Measurements from ENCODE around the gene SLC6A1.

SLC6A1 gene

DNA sequence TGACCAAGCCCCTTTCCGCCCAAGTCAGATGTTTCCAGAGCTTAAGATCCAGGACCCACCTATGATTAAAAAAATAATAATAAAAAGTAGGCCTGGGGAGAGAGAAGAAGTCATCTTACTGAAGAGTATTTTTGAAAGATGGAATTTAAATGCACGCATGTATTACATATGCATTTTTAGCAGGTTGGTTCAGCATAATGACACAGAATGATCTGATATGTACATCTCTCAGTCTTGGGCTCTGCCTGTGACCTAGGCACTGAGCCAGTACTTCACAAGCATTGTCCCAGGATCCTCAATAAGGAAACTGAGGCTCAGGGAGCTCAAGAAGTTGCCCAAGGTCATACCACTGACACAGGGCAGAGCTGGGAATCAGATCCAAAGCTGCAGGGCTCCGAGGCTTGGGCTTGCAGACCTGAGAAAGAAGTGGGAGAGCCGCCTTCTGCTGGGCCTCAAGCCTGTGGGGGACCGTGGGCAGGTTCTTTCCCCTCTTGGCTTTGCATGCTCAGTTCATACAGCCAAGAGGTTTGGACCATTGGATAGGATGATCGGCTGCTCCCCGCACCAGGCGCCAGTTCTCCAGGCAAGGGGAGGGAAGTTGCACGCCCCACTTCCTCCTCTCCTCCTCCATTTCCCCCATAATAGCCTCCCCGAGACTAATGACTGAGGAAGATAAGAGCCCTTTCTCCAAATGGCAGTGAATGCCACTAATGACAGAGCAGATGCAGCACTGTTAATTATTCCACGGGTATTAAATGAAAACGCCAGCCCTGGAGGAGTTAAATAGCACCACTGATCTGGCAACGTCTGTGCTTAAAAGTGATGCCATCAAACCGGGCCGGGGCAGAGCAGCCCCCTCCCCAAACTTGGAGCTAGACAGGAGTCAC, 6.9 kb downstream of the SLC6A1 start:
- no peak for TF ChIP-seq CTCF (IDR thresholded peaks at IDR 0.05)
- H3K27me3 ChIP-seq = peaks cover 0 to 61% of the 10 kb centered on the region in 2 donors
- no peak for DNase-seq
- no peaks in the 10 kb centered on the region for H3K9me3 ChIP-seq
- H3K4me1 ChIP-seq = no peaks in the 10 kb centered on the region
- H3K4me3 ChIP-seq = no peak overlapping the region
- H3K36me3 ChIP-seq = no peaks in the 10 kb centered on the region
- intact Hi-C loops (cut with DNase I; ENCODE audit: low total_unique reads) = no loop called here
- no peak overlapping the region for H3K27ac ChIP-seq

GRCh38 chr3:11000528-11000927, 8.0 kb downstream of the SLC6A1 start:
- no peak for DNase-seq
- Histone ChIP-seq H3K4me1 (peaks cover 0 to 4% (median 0%) of the 10 kb centered on the region in 4 donors), H3K4me3 (no peak overlapping the region), H3K27ac (no peak overlapping the region), H3K27me3 (peaks cover 0 to 50% of the 10 kb centered on the region in 2 donors), H3K36me3 (no peaks in the 10 kb centered on the region), H3K9me3 (no peaks in the 10 kb centered on the region)
- no peak for TF ChIP-seq CTCF (IDR thresholded peaks at IDR 0.05)
- intact Hi-C loops (cut with DNase I; ENCODE audit: low total_unique reads) = no loop called here

DNA sequence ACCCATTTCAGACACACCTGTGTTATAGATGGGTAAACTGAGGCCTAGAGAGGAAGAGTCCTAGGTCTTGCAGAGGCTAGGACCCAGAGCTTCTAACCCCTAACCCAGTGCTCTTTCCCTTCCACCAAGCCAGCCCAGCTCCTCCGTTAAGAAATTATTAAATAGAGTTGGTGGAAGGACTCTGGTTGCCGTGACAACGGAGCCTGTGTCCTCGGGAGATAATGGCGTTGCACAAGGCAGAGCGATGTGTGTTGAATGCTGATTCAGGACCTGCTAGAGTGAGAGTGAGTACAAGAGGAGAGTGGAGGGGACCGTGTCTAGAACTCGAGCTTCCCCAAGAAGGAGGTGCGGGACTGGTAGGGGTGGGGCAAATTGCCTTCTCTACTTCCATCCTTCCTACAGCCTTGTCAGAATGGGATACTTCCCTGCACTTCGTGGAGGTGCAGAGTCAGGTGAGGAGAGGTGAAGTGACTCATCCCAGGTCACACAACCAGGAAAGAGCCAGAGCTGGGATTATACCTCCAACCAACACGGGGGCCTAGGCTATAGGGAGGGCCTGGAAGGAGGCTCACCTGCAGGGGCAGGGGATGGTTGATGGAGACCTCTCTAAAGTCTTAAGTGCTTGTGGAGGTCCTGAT, 8.6 kb downstream of the SLC6A1 start:
- H3K4me3 ChIP-seq = no peak overlapping the region
- no peaks in the 10 kb centered on the region for H3K36me3 ChIP-seq
- no peaks in the 10 kb centered on the region for H3K9me3 ChIP-seq
- no peak for DNase-seq
- no peak for TF ChIP-seq CTCF (IDR thresholded peaks at IDR 0.05)
- H3K4me1 ChIP-seq = peaks cover 0 to 4% (median 0%) of the 10 kb centered on the region in 4 donors
- peaks cover 0 to 44% of the 10 kb centered on the region in 2 donors for H3K27me3 ChIP-seq
- no peak overlapping the region for H3K27ac ChIP-seq
- intact Hi-C loops (cut with DNase I; ENCODE audit: low total_unique reads) = no loop called here

GRCh38 chr3:11001658-11002021, 9.1 kb downstream of the SLC6A1 start:
- no peak for TF ChIP-seq CTCF (IDR thresholded peaks at IDR 0.05)
- no peak overlapping the region for H3K27ac ChIP-seq

DNA sequence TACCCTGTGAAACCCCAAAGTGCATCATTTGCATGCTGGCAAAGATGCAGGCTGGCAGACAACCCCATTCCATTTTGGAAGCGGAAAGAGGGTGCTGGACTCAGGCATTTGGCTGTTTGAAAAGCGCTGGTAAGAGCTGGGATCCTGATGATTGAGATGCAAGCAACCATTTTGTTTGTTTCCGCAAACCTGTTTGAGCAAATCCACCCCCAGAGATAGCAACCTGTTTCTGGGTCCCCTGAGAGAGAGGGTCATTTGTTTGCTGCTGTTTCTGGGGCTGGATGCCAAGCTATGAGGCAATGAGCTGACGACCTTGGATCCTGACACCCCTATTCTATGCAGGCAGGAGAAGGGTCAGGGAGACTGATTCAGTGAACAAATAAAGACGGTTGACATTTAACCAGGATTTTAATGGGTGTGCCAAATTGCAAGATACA, 9.8 kb downstream of the SLC6A1 start:
- no peak for TF ChIP-seq CTCF (IDR thresholded peaks at IDR 0.05)
- peaks cover 0 to 4% (median 0%) of the 10 kb centered on the region in 4 donors for H3K4me1 ChIP-seq
- H3K36me3 ChIP-seq = no peaks in the 10 kb centered on the region
- DNase-seq = no peak
- intact Hi-C loops (cut with DNase I; ENCODE audit: low total_unique reads) = no loop called here
- no peak overlapping the region for H3K27ac ChIP-seq
- peaks cover 0 to 32% of the 10 kb centered on the region in 2 donors for H3K27me3 ChIP-seq
- H3K4me3 ChIP-seq = no peak overlapping the region
- H3K9me3 ChIP-seq = no peaks in the 10 kb centered on the region

More at GRCh38 chr3:11001658-11002021, 9.1 kb downstream of the SLC6A1 start:
- Histone ChIP-seq H3K27me3 (peaks cover 0 to 39% of the 10 kb centered on the region in 2 donors), H3K4me1 (peaks cover 0 to 4% (median 0%) of the 10 kb centered on the region in 4 donors), H3K4me3 (no peak overlapping the region), H3K9me3 (no peaks in the 10 kb centered on the region), H3K36me3 (no peaks in the 10 kb centered on the region)
- DNase-seq = no peak
- intact Hi-C loops (cut with DNase I; ENCODE audit: low total_unique reads) = no loop called here

All from tibial artery (tissue), 4 donors.